H9 (cell line): Measurements from ENCODE around the gene ADGRG4. TPM values are rescaled to one million over a fixed set of nuclear protein-coding genes. Genes with fewer than 3 reads are reported as not detected.

Experiments used
- DNase-seq: peaks from one replicate; pipeline ENCODE4 v3.0.0-alpha.2; 2017
- H2AFZ ChIP-seq: one replicate; pipeline ENCODE4 v1.6.1; 2013; ENCODE audit warnings: mild to moderate bottlenecking, low read length, control low read depth, moderate library complexity
- H2AK5ac ChIP-seq: 2 replicates; pipeline ENCODE4 v1.6.1; 2013; ENCODE audit warnings: low read length, control low read depth, mixed read lengths; ENCODE audit not compliant: insufficient read length
- H2BK120ac ChIP-seq: one replicate; pipeline ENCODE4 v1.6.1; 2013; ENCODE audit warnings: low read depth, mild to moderate bottlenecking, low read length, control low read depth, inconsistent platforms; ENCODE audit not compliant: poor library complexity, severe bottlenecking
- H2BK12ac ChIP-seq: 2 replicates; pipeline ENCODE4 v1.6.1; 2013; ENCODE audit warnings: low read length, control low read depth, mixed read lengths, low read depth; ENCODE audit not compliant: insufficient read length
- H2BK15ac ChIP-seq: 2 replicates; pipeline ENCODE4 v1.6.1; 2013; ENCODE audit warnings: low read depth, low read length, control low read depth
- H2BK20ac ChIP-seq: one replicate; pipeline ENCODE4 v1.6.1; 2013; ENCODE audit warnings: low read depth, mild to moderate bottlenecking, low read length, control low read depth, inconsistent platforms; ENCODE audit not compliant: poor library complexity, severe bottlenecking
- H2BK5ac ChIP-seq: 2 replicates; pipeline ENCODE4 v1.6.1; 2013; ENCODE audit warnings: low read length, control low read depth, mixed read lengths; ENCODE audit not compliant: insufficient read length
- H3K14ac ChIP-seq: 2 replicates; pipeline ENCODE4 v1.6.1; 2013; ENCODE audit warnings: low read length, control low read depth; ENCODE audit not compliant: insufficient read depth
- H3K18ac ChIP-seq: 2 replicates; pipeline ENCODE4 v1.6.1; 2013; ENCODE audit warnings: low read depth, mild to moderate bottlenecking, mixed read lengths, low read length, control low read depth; ENCODE audit not compliant: insufficient read length
- H3K23ac ChIP-seq: 2 replicates; pipeline ENCODE4 v1.6.1; 2013; ENCODE audit warnings: low read length, control low read depth, mixed read lengths, low read depth; ENCODE audit not compliant: insufficient read length
- H3K23me2 ChIP-seq: 2 replicates; pipeline ENCODE4 v1.6.1; 2013; ENCODE audit warnings: low read depth, mild to moderate bottlenecking, mixed read lengths, low read length, control low read depth; ENCODE audit not compliant: insufficient read length, poor library complexity, severe bottlenecking
- H3K27ac ChIP-seq: 2 replicates; pipeline ENCODE4 v1.5.1; 2013; ENCODE audit warnings: low read length, control low read depth, mixed read lengths, low read depth; ENCODE audit not compliant: insufficient read length
- H3K27me3 ChIP-seq: 2 replicates; pipeline ENCODE4 v1.6.1; 2013; ENCODE audit warnings: low read length, control low read depth, inconsistent platforms; ENCODE audit not compliant: insufficient read depth
- H3K4ac ChIP-seq: 2 replicates; pipeline ENCODE4 v1.6.1; 2013; ENCODE audit warnings: low read depth, mild to moderate bottlenecking, control low read depth, inconsistent platforms, low read length, moderate library complexity
- H3K4me1 ChIP-seq: 2 replicates; pipeline ENCODE4 v1.6.1; 2013; ENCODE audit warnings: low read length, control low read depth, inconsistent platforms; ENCODE audit not compliant: insufficient read depth
- H3K4me2 ChIP-seq: 2 replicates; pipeline ENCODE4 v1.6.1; 2013; ENCODE audit warnings: low read length, control low read depth, mixed read lengths; ENCODE audit not compliant: insufficient read length, insufficient read depth
- H3K56ac ChIP-seq: 2 replicates; pipeline ENCODE4 v1.6.1; 2013; ENCODE audit warnings: low read depth, mild to moderate bottlenecking, mixed read lengths, low read length, control low read depth; ENCODE audit not compliant: insufficient read length
- H3K79me1 ChIP-seq: 2 replicates; pipeline ENCODE4 v1.6.1; 2013; ENCODE audit warnings: low read depth, mild to moderate bottlenecking, moderate library complexity, low read length, control low read depth, inconsistent platforms; ENCODE audit not compliant: insufficient read depth, poor library complexity, severe bottlenecking
- H3K79me2 ChIP-seq: 2 replicates; pipeline ENCODE4 v1.6.1; 2013; ENCODE audit warnings: low read length, control low read depth, inconsistent platforms; ENCODE audit not compliant: insufficient read depth
- H3K9ac ChIP-seq: 2 replicates; pipeline ENCODE4 v1.6.1; 2013; ENCODE audit warnings: low read length, control low read depth, mixed read lengths; ENCODE audit not compliant: insufficient read length; ENCODE audit errors: extremely low read depth
- H3K9me3 ChIP-seq: one replicate; pipeline ENCODE4 v1.6.1; 2013; ENCODE audit warnings: low read depth, low read length, inconsistent platforms; ENCODE audit not compliant: control insufficient read depth
- H3T11ph ChIP-seq: one replicate; pipeline ENCODE4 v1.6.1; 2013; ENCODE audit warnings: mild to moderate bottlenecking, low read length, control low read depth, inconsistent platforms
- H4K20me1 ChIP-seq: one replicate; pipeline ENCODE4 v1.6.1; 2013; ENCODE audit not compliant: control insufficient read depth, insufficient read length, insufficient read depth
- H4K5ac ChIP-seq: 2 replicates; pipeline ENCODE4 v1.6.1; 2013; ENCODE audit warnings: low read depth, mild to moderate bottlenecking, mixed read lengths, low read length, control low read depth; ENCODE audit not compliant: insufficient read length
- H4K8ac ChIP-seq: replicated peaks from 2 replicates; pipeline ENCODE4 v1.6.1; 2013; ENCODE audit warnings: low read length, control low read depth, mixed read lengths, low read depth; ENCODE audit not compliant: insufficient read length
- H4K91ac ChIP-seq: 2 replicates; pipeline ENCODE4 v1.6.1; 2013; ENCODE audit warnings: low read depth, mild to moderate bottlenecking, moderate library complexity, mixed read lengths, low read length, control low read depth; ENCODE audit not compliant: insufficient read length
- H3K27ac Mint-ChIP-seq, 3 experiments: 2 replicates in 2 of 3; 3 replicates in 1 of 3; pipeline ENCODE4 v1.8.0; 2020 to 2021; ENCODE audit warnings: mixed read lengths in 3 of 3, mild to moderate bottlenecking in 1 of 3, moderate library complexity in 1 of 3
- H3K27me3 Mint-ChIP-seq: 2 replicates; pipeline ENCODE4 v1.8.0; 2021; ENCODE audit warnings: low read depth, mild to moderate bottlenecking, moderate library complexity, mixed read lengths
- H3K36me3 Mint-ChIP-seq, 3 experiments: 2 replicates in 2 of 3; 3 replicates in 1 of 3; pipeline ENCODE4 v1.8.0; 2020 to 2021; ENCODE audit warnings: low read depth in 3 of 3, mixed read lengths in 3 of 3; ENCODE audit not compliant: insufficient read depth in 1 of 3
- H3K4me1 Mint-ChIP-seq, 2 experiments: 2 replicates each; pipeline ENCODE4 v1.8.0; 2020; ENCODE audit warnings: mixed read lengths in 2 of 2
- H3K4me3 Mint-ChIP-seq, 2 experiments: 2 replicates in 1 of 2; 3 replicates in 1 of 2; pipeline ENCODE4 v1.8.0; 2020 to 2021; ENCODE audit warnings: mild to moderate bottlenecking in 2 of 2, mixed read lengths in 2 of 2, moderate library complexity in 1 of 2
- H3K9me3 Mint-ChIP-seq, 2 experiments: 2 replicates in 1 of 2; 3 replicates in 1 of 2; pipeline ENCODE4 v1.8.0; 2020; ENCODE audit warnings: mild to moderate bottlenecking in 2 of 2, mixed read lengths in 2 of 2, moderate library complexity in 1 of 2
- CTCF ChIP-seq: fragments of 200-600 bp; sonication (generic); conservative IDR thresholded peaks from 3 replicates; pipeline ENCODE4 v1.8.0; 2021; ENCODE audit warnings: antibody characterized with exemption, mild to moderate bottlenecking
- WGBS: extraction: QIAGEN DNeasy Blood & Tissue Kit; methylation state at CpG from one replicate; pipeline ENCODE4 v1.1.7; 2013; ENCODE audit warnings: missing lambda C conversion rate, low lambda C conversion rate, mixed read lengths; ENCODE audit not compliant: insufficient read length; ENCODE audit errors: extremely low coverage; 5-methylcytosine and 5-hydroxymethylcytosine counted together
- total RNA-seq: library from RNA; stranded (reverse); gene quantifications from 2 replicates; pipeline ENCODE4 v1.2.1, GENCODE V29; 2021

ADGRG4 gene
- total RNA-seq, 1 experiment from 2014 or later = not detected

- no peaks in the 10 kb centered on the region for H3K79me2 ChIP-seq
- no peak overlapping the region for H2BK5ac ChIP-seq
- no peak overlapping the region for H3K9ac ChIP-seq
- H3T11ph ChIP-seq = no peak overlapping the region
- no peaks in the 10 kb centered on the region for H4K20me1 ChIP-seq
- no peaks in the 10 kb centered on the region for H3K79me1 ChIP-seq
- H3K27ac ChIP-seq = no peak overlapping the region
- no peak overlapping the region for H3K56ac ChIP-seq
- no peak overlapping the region for H3K18ac ChIP-seq
- no peaks in the 10 kb centered on the region for H3K23me2 ChIP-seq
- Mint-ChIP-seq H3K27ac (no peak overlapping the region), H3K4me3 (no peak overlapping the region), H3K27me3 (peaks cover 2% of the 10 kb centered on the region; the same call in 1 of the 2 replicates), H3K36me3 (no peaks in the 10 kb centered on the region), H3K9me3 (peaks cover 33 to 36% of the 10 kb centered on the region in 2 experiments), H3K4me1 (no peaks in the 10 kb centered on the region)
- DNase-seq = no peak
- no peak overlapping the region for H3K4ac ChIP-seq
- H3K4me1 ChIP-seq = no peaks in the 10 kb centered on the region
- H3K9me3 ChIP-seq = peaks cover 25% of the 10 kb centered on the region
- no peak overlapping the region for H3K4me2 ChIP-seq
- H2AK5ac ChIP-seq = no peak overlapping the region
- no peak overlapping the region for H2BK20ac ChIP-seq
- H4K91ac ChIP-seq = no peak overlapping the region
- WGBS = no CpG with 5 or more reads among the region's 5 CpGs
- no peak for TF ChIP-seq CTCF
- H3K23ac ChIP-seq = no peak overlapping the region
- no peaks in the 10 kb centered on the region for H3K27me3 ChIP-seq
- no peak overlapping the region for H3K14ac ChIP-seq
- no peak overlapping the region for H4K5ac ChIP-seq
- H4K8ac ChIP-seq = no peak overlapping the region
- no peak overlapping the region for H2BK12ac ChIP-seq
- no peak overlapping the region for H2BK120ac ChIP-seq
- H2BK15ac ChIP-seq = no peak overlapping the region
- H2AFZ ChIP-seq = no peak overlapping the region
Observed at GRCh38 chrX:136457303-136457917, 156.6 kb downstream of the ADGRG4 start.
